HG03565 (cell line): Measurements from ENCODE around the gene HADH.
A peak's percentile ranks its signal among the peaks of the same experiment; 100 is the strongest.

ENCODE experiments used
- ATAC-seq: cut with Tn5 transposase; IDR thresholded peaks from one replicate; pipeline ENCODE4 v1.9.1; 2021; ENCODE audit warnings: mild to moderate bottlenecking, moderate library complexity; ENCODE audit not compliant: unreplicated experiment

HADH gene

DNA sequence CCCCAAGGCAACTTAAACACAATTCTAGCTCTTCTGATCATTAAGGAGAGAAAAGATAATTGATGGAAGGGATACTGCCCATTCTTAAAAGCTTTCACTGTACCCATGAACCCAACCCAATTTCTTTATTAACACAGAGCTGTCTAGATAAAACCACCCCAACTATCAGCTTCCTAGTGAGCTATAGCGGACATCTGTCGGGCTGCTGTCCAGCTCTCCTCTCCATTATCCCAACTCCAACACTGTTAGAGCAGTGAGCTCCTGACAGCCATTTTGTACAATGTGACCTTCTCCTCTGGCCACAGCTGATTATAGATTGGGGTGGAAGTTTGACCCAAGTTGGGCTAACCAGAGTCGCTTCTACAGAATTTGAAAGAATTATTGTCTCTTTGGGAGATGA is 66.1 kb downstream of the HADH start:
- no peak for ATAC-seq

DNA sequence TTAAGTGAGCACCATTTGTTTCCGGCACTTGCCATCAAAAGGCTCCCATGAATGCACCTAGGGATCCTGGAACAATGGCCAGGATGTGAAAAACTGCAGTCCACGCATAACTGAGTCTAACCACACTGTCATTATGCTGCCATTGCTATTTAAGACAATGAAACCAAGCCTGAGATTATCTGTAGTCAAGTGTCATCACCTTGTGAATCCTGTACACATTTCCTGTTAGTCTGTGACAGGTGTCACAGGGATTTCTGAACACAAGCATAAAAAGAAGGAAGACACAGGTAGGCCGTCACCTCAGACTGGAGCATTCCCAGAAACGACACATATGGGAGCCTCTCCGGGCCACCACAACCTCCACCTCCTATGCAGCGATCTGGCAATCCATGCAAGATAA is 66.7 kb downstream of the HADH start:
- ATAC-seq, result no peak

GRCh38 chr4:108058685-108059440 is 69.2 kb downstream of the HADH start:
- no peak for ATAC-seq

GRCh38 chr4:108060164-108060563 is 70.5 kb downstream of the HADH start:
- ATAC-seq, result no peak

DNA sequence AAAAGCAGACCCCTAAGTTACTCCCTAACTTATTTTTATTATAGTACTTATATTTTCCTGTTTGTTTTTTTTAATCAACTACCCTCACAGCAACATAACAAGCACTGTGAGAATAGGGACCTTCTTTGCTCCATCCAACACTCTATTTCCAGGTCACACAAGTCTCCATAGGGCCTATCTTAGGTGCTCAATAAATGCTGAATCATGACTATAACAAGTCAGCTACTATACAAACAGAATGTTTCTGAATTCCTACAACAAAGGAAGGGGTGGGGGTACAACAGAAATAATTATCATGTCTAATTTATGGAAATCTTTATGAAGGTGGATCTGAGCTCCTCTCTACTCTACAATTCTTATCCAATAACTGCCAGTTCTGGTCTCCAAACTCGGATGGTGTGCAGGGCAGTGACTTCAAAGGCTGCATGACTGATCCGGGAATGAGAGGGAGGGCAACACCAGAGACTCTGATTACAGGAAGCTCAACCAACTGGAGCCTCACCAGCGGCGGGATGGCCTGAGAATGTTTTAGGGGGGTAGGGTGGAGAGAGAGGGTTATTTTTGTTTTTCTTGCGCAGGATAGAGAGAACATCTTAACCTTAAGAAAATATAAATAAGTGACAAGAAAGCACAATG is 71.1 kb downstream of the HADH start:
- no peak for ATAC-seq

DNA sequence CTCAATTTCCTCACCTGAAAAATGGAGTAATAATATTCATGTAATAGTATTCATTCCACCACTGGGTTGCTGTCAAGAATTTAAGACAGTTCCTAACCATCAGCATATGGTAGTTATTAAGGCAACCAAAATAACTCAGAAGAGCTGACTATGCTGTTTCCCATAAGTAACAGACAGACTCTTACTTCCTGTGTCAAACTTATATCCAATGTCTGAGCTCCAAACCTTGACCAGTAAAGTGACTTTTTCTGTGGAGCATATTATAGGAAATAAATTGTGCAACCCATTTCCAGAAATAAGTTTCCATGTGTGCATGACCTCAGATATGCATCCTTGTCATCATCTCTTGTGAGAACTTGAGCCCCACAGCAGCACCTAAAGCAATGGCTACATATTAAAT is 78.8 kb downstream of the HADH start:
- no peak for ATAC-seq

- ATAC-seq, result no peak
Measured at GRCh38 chr4:108070775-108071174, 81.1 kb downstream of the HADH start.

DNA sequence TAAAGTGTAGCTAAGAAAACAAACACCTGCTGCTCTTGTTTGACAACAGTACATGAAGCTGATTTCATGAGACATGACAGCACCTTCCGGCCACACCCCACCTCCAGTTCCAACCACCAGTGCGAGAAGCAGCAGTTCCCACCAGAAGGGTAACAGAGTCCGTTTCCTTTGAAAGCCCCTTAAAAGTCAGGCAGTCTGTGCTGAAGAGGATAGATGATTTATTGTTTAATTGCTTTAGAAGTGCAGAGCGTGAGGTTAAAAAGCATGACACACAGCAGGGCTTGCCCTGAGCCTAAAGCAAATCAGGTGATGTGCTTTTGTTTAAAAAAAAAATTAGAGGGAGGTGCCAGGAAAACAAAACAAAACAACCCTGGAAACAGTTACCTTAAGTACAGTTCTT is 82.6 kb downstream of the HADH start:
- ATAC-seq, result peak; percentile 56

DNA sequence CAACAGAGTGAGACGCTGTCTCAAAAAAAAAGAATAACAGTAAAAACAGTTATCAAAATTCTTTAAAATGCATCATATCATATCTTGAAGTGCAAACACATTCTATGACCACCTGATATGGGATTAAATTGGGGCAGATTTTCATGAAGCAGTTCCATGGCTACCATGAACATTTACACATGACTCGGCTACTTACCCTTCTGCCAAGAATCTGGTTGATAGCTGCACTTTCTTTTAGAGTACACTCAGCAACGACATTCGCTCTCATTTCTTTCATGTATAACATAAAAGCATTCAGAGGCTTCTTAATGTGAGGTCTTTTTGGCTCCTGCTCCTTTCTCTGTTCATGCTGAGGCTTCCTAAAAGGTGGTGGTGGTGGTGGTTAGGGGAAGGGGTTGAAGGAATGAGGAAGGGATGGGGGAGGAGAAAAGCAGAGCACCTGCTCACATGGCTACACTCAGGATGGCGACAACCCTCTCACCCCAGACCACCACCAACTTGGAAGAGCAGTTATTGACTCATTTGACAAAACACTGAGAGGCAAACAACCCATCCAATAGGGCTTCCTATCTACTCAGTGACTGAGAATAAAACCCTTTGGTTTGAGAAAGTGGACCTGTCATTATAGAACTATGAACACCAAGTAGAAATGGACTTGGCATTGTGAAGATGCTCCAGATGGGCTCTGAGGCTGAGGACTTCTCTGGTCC is 88.5 kb downstream of the HADH start:
- ATAC-seq, result no peak

DNA sequence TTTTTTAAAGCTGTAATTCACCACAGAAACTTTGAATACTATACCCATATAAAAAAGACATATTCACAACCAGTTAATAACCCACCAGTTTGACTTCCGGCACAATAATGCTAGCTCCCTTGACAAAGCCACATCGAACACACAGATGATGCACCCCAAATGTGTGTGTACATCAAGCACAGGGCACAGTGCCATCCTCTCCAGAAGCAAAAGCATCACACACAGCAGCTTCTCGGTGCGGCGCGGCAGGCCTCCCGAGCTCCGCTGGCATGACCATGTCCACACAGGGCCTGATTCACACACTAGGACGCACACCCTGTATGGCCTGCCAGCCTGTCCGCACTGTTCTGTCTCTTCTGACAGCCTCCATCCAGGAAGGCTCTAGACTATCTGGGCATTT is 91.1 kb downstream of the HADH start:
- ATAC-seq, result no peak

DNA sequence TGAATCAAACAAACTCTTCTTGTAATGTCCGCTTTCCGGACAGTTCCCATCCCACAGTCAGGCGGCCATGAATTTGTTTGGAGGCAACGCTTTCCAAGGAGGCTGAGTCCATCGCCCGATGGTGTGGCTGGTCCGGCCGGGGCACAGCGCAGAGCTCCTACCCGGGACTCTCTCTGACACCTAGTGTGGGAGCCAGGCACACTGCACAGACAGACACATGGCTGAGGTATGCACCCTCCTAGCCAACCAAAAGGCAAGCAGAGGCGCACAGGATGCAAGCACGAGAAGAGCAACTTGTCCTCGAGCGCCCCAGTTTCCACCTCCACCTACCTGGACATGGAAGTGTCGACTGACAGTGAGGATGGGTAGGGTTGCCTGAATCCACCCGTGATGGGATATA is 91.6 kb downstream of the HADH start:
- ATAC-seq, result no peak
